ENCODE measurements around the gene KIZ.

Gene KIZ

GRCh38 chr20:21272279-21272678 is 146.4 kb downstream of the KIZ start:
- DNase-seq, result peak; percentile 6

- DNase-seq, result no peak
Observed at GRCh38 chr20:21272679-21273078, 146.8 kb downstream of the KIZ start.

DNA sequence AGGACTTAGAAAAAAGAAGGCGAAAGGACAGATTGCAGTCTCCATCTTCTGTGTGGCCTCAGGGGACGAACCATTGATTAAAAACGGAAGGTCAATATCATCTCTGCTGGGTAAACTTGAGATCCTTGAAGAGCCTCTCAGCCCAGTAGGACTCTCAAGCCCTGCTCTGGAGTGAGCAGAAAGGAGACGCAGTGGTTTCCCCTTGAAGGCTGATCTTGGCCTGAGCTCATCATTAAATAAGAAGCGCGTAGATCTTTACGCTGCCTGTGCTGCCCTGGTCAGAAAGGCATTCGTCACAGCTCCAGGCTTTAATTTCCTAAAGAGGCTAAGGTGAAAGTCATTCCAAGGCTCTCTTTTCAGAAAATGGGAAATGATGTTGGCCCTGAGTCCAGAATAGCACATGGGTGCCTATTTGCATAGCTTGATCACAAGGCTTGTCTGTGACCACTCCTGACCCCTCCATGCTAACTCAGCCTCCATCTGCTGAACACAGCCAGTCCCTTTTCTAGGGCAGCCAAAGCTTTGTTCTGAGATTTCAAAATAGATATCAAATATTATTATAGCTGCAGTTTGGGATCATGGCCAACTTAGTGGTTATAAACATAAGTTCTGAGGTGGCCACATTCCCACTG is 148.0 kb downstream of the KIZ start:
- DNase-seq, result no peak

DNA sequence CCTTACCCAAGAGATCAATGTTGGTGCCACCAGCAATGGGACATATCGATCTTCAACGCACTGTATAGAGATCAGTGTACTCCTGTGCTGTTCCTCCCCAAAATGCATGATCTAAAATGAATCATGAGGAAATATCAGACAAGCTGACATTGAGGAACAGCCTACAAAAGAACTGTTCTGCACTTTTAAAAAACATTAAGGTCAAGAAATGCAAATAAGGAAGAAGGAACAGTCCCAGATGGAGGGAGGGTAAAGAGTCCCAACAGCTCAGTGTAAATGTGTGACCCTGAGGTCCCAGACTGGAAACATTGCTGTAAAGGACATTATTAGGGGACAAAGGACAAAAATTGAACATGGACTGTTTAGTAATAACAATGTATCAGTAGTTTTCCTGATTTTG is 152.9 kb downstream of the KIZ start:
- no peak for DNase-seq

- no peak for DNase-seq
Observed at GRCh38 chr20:21279706-21280521, 154.0 kb downstream of the KIZ start.

DNA sequence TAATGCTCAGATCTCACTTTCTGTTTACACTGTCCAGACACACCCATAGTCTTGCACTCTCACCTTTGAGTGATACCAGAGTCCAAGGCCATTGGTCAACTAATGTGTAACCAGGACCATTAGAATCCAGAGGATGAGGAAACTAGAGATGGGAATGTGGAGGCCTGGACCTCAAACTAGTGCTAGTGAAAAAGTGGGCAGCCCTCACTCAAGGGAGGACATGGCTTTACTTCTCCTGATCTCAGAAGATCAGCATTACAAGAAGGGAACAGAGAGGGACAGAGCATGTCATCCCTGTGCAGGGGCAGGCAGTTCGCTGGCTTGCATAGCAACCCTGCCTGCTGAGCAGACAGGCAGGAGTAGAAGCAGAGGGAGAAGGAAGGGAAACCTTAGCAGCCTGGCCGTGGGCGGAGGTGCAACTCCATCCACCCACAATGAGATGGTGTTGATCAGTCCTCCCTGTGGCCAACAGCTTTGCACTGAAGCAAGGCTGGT is 154.7 kb downstream of the KIZ start:
- DNase-seq, result no peak

- DNase-seq, result no peak
Observed at GRCh38 chr20:21286775-21287174, 160.9 kb downstream of the KIZ start.

DNA sequence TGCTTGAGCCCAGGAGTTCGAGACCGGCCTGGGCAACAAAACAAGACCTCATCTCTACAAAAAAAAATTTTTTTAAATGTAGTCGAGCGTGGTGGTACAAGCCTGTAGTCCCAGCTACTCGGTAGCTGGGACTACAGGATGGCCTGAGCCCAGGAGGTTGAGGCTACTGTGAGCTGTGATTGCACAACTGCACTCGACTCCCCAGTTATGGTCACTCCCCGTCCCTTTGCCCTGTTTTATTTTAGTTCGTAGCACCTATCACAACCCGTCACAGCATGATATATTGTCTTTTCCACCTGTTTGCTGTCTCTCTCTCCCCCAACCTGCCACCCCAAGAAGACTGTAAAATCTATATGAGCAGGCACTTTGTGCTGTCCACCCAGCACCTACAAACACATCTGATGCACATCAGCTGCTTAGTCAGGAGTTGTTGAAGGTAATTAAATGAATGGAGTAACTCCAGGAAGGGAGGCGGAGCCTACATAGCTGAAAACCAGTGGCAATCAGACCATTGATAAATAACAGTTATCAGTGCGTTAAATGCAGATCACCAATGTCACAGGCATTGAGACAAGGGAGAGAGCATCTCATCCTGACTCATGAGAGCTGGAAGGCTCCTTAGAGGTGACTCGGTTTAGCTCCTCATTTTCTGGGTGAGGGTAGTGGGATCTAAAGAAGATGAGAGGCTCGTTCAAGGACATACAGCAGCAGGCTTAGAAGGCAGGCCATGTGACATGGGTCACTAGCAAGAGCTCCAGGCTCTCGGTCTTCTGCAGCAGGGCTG is 162.9 kb downstream of the KIZ start:
- DNase-seq, result no peak

DNA sequence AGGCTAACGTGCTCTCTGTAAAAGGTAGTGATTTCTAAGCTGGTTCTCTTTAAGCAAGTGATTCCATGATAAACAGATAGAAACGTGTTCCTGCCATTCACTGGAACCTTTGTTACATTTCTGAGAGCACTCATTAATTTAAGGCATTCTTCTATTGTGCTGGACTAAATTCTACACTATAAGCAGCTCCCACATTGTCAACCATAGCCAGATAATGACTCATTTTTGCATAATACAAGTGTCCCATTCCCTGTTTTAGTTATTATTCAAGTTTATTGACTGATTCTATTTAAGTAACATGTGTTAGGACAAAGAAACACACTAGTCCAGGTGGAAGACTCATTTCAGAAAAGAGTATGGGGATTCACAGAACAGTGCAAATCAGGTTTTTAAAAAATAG is 163.8 kb downstream of the KIZ start:
- no peak for DNase-seq

GRCh38 chr20:21291026-21291425 is 165.1 kb downstream of the KIZ start:
- no peak for DNase-seq

DNA sequence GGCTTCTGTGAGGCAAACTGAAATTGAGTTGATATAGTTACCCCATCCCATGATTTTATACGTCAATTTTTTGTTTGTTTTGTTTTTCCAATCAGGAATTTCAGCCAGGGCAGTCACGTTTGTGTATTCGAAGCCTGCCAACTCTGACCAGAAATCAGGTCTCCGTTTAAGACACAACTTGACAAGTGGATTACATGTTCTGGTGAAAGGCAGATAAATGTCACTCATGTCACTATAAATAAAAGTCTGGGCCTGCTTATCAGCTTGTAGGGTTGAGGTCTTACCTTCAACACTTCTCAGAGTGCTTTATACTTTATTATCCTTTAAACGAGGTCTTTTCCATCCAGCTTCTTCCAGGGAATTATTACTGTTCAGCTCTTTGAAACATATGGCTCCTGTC is 168.9 kb downstream of the KIZ start:
- no peak for DNase-seq
